Activated effector memory CD4-positive, alpha-beta T cell treated with Interleukin-2 at 50 U/mL for 16 hours (primary cell): Measurements from ENCODE around the gene DNAJB8.
A peak's percentile ranks its signal among the peaks of the same experiment; 100 is the strongest.

Experiments used
- DNase-seq: peaks from one replicate; pipeline ENCODE4 v3.0.0-alpha.2; 2020

DNAJB8 gene

GRCh38 chr3:128442949-128443348, 23.7 kb downstream of the DNAJB8 start:
- no peak for DNase-seq

DNA sequence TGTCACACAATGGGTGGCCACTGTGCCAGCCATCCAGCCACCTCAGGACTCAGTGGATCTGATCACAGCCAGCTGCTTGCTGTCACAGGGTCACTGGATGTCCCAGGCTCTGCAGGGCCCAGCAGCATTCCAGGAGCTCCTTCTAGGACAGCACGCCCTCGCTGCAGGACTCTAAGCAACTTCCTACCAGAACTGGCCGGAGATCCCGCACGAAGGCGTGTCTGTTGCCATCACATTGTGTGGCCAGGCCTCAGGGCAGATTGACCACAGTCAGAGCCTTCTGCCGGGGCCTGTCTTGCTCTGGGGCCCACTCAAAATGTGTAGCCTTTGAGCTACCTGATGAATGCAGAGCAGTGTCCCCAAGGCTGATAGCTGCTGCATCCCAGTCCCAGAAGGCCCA, 24.6 kb downstream of the DNAJB8 start:
- no peak for DNase-seq

GRCh38 chr3:128439226-128439625, 27.5 kb downstream of the DNAJB8 start:
- no peak for DNase-seq

DNA sequence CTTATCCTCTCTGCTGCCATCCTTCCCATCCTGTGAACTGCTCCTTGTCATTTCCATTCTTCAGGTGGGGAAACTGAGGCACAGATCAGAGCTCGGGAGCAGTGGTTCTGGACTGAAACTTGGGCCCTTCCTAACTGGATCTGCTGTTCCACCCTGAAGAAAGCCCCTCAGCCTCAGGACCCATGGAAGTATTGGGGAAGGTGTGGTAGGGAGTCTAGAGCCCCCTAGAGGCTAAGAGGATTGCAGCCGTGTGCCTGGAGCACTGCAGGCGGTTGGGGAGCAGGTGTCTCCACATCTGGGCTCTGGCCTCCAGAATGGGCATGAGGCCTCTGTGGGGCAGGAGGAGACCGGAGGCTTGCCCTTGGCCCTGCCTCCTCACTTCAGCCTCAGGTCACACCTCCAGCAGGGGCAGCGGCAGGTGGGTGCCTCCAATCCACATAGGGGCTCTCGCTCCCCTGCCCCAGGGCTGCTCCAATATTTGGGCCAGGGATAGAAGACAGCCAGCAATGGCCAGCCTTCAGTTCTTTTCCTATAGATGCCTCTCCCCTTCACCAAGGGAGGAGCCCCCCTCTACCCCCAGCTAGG, 28.1 kb downstream of the DNAJB8 start:
- DNase-seq, result no peak

DNA sequence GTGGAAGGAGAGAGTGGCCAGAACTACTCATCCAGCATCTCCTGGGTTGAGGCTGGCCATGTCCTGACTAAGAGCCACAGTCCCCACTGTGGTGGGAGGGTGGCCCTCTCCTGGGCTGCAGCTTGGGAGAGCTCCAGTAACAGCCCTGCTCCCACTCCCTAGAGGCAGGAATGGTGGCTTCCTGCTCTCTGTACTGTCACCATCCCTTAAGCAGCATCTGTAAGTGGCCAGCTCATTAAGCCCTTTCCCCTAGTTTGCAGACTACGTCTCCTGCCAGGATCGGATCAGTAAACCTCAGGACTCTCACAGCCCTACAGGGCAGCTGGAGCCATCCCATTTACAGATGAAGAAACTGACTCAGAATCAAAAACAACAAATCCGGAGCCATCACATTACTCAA, 30.5 kb downstream of the DNAJB8 start:
- no peak for DNase-seq

GRCh38 chr3:128435561-128435960, 31.1 kb downstream of the DNAJB8 start:
- no peak for DNase-seq

- DNase-seq, result no peak
Measured at GRCh38 chr3:128435058-128435457, 31.6 kb downstream of the DNAJB8 start.

GRCh38 chr3:128434524-128434923, 32.2 kb downstream of the DNAJB8 start:
- no peak for DNase-seq

- no peak for DNase-seq
Measured at GRCh38 chr3:128433837-128434165, 32.9 kb downstream of the DNAJB8 start.

GRCh38 chr3:128432971-128433836, 33.5 kb downstream of the DNAJB8 start:
- no peak for DNase-seq

DNA sequence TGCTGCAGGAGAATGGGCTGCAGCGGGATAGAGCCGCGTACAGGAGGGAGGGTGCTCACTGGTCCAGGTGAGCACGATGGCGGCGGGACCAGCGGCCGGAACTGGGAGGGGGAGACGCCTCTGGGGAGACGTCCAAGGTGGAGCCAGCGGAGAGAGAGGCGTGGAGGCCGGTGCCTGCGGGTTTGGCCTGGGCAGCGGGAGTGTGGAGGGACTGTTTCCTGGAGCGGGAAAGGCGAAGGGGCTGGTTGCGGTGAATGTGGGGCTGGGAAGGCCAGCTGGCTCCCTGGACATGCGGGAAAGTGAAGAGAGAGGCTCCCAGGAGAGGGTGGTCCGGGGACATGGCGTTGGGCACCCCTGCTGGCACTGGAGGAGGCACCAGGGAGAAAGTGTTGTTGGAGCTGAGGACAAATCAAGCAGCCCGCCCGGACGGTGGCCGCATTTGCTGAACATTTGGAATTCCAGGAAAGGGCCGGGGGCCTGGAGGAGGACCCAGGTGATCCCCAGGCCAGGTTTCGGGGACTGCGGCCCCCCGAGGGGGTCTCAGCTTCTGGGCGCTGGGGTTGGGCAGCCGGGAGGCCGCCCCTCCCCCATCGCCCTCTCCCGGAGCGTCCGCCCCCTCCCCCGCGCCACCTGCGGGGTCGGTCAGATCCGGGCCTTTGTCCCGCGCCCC, 34.3 kb downstream of the DNAJB8 start:
- no peak for DNase-seq

GRCh38 chr3:128431803-128432300, 34.8 kb downstream of the DNAJB8 start:
- DNase-seq, result no peak

GRCh38 chr3:128430731-128431130, 36.0 kb downstream of the DNAJB8 start:
- no peak for DNase-seq

GRCh38 chr3:128430301-128430700, 36.4 kb downstream of the DNAJB8 start:
- no peak for DNase-seq

DNA sequence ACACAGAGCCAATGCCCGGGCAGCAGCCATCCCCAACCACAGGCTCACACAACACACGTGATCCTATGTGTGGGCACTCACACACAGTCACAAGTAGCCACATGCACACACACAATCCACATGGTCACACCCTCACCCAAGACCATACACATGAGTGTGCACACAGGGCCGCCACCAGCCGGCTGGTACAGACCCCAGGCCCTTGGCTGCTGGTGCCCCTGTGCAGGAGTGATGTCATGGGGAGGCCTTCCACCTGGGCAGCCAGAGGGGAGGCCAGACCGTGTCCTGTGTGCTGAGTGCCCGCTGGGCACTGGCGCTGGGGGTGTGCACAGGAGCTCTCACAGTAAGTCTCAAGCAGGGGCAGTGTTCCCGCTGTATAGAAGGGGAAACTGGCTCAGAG, 36.9 kb downstream of the DNAJB8 start:
- DNase-seq, result no peak

- no peak for DNase-seq
Measured at GRCh38 chr3:128429275-128429674, 37.4 kb downstream of the DNAJB8 start.

DNA sequence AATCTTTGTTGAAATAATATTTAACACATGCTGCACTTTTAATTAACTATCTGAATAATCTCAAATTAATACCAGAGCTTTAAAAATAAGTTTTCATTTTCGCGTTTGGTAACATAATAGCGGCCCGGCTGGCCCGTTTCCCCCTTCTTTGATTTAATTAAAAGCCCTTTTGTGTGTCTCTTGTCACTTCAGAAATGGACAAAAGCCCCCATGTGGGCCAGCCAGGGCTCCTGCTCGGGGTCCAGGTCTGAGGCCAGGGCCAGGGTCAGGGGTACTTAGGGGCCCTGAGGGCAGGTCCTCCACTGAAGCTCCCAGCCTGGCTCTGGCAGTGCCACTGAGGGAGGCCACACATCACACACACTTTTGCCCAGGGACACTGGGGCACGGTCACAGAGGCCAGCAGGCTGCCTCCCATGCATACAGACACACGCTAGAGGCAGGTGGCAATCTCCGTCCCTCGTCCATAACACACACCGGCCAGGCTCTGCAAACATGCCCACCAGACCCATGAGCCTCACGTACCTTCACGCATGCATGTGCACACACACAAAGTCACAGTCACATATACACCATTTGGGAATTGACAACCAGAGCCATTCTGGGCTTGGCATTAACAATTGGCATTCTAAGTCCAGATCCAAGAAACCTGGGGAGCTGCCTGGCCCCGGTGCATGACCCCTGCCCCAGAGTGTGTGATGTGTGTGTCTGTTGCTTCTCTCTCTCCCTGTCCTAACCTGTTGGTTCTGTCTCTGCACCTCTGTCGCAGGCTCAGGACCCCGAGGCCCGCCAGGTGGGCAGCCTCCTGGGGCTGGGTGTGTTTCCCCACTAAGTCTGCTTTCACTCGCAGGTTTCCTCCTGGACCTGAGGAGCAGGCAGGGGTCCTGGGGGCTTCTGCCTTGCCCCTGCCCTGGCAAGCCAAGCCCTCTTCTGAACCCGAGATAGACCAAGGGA, 38.5 kb downstream of the DNAJB8 start:
- no peak for DNase-seq

GRCh38 chr3:128427175-128427857, 39.4 kb downstream of the DNAJB8 start:
- DNase-seq, result no peak

GRCh38 chr3:128426128-128426921, 40.4 kb downstream of the DNAJB8 start:
- DNase-seq, result peak; percentile 30

DNA sequence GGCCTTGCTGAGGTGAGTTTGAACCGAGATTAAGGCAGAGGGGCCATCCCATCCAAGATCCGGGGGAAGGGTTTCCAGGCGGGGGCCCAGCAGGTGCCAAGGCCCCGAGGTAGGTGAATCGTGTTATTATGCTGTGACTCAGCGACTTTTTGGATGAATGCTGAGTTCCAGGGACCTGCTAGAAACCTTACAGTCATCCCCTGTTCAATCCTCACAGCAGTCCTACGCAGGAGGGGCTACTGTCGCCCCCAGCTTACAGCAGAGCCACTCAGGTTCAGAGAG, 40.9 kb downstream of the DNAJB8 start:
- DNase-seq, result no peak

DNA sequence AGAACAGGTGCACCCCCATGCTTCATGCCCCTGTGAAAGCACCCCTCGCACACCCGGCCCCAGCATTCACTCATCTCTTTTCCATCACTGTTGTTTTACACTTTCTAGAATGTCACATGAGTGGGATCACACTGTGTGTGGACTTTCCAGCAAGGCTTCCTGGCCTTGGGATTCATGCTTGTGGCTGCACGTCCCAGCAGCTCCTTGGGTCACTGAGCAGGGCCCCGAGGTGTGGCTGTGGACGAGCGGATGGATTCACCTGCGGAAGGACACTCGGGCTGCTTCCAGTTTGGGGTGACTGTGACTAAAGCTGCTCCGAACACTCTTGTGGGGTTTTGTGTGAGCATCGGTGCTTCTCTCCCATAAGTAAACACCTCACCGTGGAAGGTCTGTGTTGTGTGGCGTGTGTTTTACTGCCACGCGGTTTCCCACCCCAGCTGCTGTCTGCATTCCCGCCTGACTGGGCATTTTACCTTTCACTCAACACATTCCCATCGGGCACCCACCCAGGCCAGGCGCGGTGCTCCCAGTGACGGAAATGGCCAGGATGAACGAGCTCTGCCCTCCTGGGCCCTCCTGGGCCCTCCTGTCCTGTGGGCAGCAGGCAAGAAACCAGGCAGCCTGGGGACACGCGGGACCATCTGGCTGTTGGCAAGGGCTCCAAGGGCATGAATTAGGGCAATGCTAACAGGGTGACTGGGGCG, 41.4 kb downstream of the DNAJB8 start:
- DNase-seq, result no peak
